HG03558 (cell line): ENCODE results near the gene TMEM244.
"Not testable (repeated sequence)": the region's sequence is repeated elsewhere in the genome, so short reads cannot be mapped to it uniquely, and the experiment has no call there.

Source experiments
- ATAC-seq: cut with Tn5 transposase; IDR thresholded peaks from one replicate; pipeline ENCODE4 v1.9.1; 2021; ENCODE audit warnings: moderate number of reproducible peaks; ENCODE audit not compliant: unreplicated experiment; ENCODE audit errors: extremely low read depth

The TMEM244 gene

DNA sequence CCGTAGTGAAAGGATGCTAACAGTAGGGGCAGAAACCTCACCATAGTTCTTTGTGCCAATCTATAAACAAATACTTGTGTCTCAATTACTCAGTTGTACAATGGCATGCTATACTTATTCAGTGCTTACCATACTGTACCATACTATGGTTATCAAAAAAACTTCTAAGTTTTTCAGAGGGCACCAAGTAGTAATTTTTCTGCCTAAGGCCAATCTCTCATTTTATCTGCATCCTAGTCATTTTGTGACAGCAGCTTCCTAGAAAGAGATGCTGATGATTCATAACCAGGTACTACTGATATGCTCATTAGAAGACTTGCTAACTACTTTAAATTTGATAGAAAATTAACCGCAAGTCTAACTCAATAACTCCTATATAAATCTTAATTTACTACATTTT lies 42.9 kb downstream of the TMEM244 start:
- ATAC-seq, result no peak

DNA sequence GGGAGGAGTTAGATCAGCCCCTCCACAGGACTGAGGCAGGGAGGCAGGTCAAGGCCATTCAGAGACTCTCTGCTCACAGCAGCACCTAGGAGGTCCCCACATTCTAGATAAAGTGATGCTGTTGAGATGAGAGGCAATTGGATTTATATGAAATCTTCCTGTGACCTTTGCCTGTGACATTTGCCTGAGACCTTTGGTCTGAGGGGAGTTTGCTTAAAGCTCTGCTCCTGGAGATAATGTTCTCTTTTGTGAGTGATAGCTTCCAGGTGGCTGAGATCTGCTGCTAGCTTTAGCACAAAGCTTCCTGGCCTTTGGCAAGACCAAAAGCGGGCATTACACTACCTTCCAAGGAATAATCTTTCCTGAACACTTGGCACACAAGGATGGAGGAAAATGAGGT lies 43.3 kb downstream of the TMEM244 start:
- no peak for ATAC-seq

GRCh38 chr6:129817332-129817731 lies 43.8 kb downstream of the TMEM244 start:
- no peak for ATAC-seq

- ATAC-seq, result no peak
Measured at GRCh38 chr6:129812145-129812777, 48.9 kb downstream of the TMEM244 start.

DNA sequence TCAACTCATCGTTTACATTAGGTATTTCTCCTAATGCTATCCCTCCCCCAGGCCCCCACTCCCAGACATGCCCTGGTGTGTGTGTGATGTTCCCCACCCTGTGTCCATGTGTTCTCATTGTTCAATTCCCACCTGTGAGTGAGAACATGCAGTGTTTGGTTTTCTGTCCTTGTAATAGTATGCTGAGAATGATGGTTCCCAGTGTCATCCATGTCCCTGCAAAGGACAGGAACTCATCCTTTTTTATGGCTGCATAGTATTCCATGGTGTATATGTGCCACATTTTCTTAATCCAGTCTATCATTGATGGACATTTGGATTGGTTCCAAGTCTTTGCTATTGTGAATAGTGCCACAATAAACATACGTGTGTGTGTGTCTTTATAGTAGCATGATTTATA lies 54.0 kb downstream of the TMEM244 start:
- not testable (repeated sequence) for ATAC-seq

GRCh38 chr6:129802920-129803319 lies 58.2 kb downstream of the TMEM244 start:
- not testable (repeated sequence) for ATAC-seq

DNA sequence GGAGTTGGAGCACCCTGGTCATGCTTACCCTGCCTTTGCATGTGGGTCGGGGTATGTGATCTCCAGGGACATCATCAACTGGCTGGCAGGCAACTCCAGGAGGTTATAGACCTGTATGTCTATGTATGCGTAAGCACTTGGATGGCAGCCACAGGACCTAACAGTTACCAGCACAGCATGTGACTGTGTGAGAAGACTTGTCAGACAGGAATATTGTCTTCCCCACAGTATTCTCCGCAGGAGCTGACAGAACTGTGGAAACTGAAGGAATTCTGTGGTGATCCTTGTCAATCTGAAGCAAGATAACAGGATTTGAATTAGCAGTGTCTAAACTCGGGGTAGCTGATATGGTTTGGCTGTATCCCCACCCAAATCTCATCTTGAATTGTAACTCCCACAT lies 59.2 kb downstream of the TMEM244 start:
- no peak for ATAC-seq

DNA sequence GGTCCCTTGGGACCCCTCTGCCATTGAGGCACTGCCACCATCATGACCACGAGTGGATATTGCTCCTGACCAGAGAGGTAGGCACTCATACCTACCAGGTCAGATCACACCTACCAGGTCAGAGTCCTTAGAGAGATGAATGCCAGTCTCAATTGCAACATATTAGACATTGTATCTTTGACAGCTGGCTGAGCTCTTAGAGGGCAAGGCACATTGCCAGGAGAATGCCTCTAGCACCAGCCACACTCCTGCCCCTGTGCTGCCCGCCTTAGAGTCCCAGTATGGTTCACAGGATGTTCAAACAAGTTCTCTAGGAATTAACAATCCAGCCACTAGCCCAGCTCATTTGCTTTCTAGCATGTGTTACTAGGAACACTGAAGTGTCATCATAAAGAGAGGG lies 65.9 kb downstream of the TMEM244 start:
- no peak for ATAC-seq

- ATAC-seq, result no peak
Measured at GRCh38 chr6:129793447-129793846, 67.7 kb downstream of the TMEM244 start.

- ATAC-seq, result no peak
Measured at GRCh38 chr6:129792049-129792448, 69.1 kb downstream of the TMEM244 start.

DNA sequence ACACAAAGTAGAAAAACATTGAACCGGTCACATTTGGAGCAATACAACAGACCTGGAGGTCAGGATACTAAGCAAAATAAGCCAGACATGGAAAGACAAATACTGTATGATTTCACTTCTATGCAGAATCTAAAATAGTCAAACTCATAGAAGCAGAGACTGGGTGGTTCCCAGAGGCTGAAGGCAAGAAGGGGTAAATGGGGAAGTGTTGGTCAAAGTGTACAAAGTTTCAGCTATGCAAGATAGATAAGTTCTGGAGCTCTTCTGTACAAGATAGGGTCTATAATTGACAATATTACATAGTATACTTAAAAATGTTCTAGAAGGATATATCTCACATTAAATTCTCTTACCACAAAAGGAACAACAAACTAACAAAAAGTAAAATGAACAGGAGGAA lies 70.3 kb downstream of the TMEM244 start:
- ATAC-seq, result no peak

- ATAC-seq, result no peak
Measured at GRCh38 chr6:129789974-129790373, 71.1 kb downstream of the TMEM244 start.

- no peak for ATAC-seq
Measured at GRCh38 chr6:129787816-129788215, 73.3 kb downstream of the TMEM244 start.

- no peak for ATAC-seq
Measured at GRCh38 chr6:129786548-129786947, 74.6 kb downstream of the TMEM244 start.

- no peak for ATAC-seq
Measured at GRCh38 chr6:129785756-129786135, 75.4 kb downstream of the TMEM244 start.

DNA sequence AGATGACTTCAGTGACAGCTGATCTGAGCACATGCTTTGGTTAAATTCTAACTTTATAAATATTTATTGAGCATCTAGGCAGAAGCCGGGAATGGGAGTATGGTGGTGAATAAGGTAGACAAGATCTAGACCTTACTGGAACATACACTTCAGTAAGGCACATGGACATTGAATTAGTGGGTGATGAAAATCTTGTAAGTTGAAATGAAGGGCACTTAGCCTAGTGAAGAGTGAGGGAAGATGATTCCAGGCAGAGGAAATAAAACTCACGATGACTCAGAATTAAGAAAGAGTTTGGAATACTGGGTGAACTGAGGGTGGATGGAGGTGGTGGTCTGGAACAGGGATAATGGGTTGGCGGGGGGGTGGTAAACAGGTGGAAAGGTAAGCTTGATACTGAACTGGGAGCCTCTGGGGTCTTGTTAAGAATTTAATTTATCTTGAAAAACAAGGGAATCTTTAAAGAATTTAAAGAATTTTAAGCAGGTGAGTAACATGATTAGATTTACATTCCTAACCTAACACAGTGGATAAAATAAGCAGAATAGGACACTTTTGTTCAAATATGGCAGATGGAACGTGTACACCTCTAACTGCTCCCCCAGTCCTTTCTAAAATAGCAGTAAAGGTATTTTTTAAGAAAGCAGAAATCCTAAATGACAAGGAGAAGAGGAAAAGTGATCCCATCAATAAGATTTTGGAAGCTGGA lies 75.9 kb downstream of the TMEM244 start:
- ATAC-seq, result no peak
